Stimulated activated CD4-positive, alpha-beta T cell treated with anti-CD3 and anti-CD28 coated beads, TNF-alpha, amount 100 ng/mL, for 48 hours (primary cell): ENCODE data around the gene ACSL4.
A peak's percentile ranks its signal among the peaks of the same experiment; 100 is the strongest.
"Not testable (repeated sequence)": the region's sequence is repeated elsewhere in the genome, so short reads cannot be mapped to it uniquely, and the experiment has no call there.

Experiments used
- DNase-seq, 3 donors: peaks; one replicate each; pipeline ENCODE4 v3.0.0-alpha.2; 2020; ENCODE audit warnings: low read depth in 3 of 3

Gene ACSL4

GRCh38 chrX:109732807-109733612 is at the start of gene ACSL4:
Gene ACSL4, minus strand, starts transcription at chrX:109733257. Its CDS starts 49,894 bp downstream, at chrX:109683363.
- peak; percentile 60 to 75 (median 62) for DNase-seq

GRCh38 chrX:109777749-109778148 is 44.7 kb upstream of the ACSL4 start:
- no peak for DNase-seq

GRCh38 chrX:109776986-109777385 is 43.9 kb upstream of the ACSL4 start:
- DNase-seq: no peak

GRCh38 chrX:109776432-109776831 is 43.4 kb upstream of the ACSL4 start:
- no peak for DNase-seq

GRCh38 chrX:109775386-109775785 is 42.3 kb upstream of the ACSL4 start:
- DNase-seq: no peak

- no peak for DNase-seq
These were observed 41.6 kb upstream of the ACSL4 start for GRCh38 chrX:109774706-109775105.

GRCh38 chrX:109774136-109774535 is 41.1 kb upstream of the ACSL4 start:
- no peak for DNase-seq

- no peak for DNase-seq
These were observed 40.3 kb upstream of the ACSL4 start for GRCh38 chrX:109773374-109773773.

GRCh38 chrX:109770780-109771179 is 37.7 kb upstream of the ACSL4 start:
- DNase-seq: no peak

GRCh38 chrX:109760922-109761250 is 27.8 kb upstream of the ACSL4 start:
- no peak for DNase-seq

GRCh38 chrX:109760209-109760921 is 27.3 kb upstream of the ACSL4 start:
- no peak for DNase-seq

- DNase-seq: no peak
These were observed 20.2 kb upstream of the ACSL4 start for GRCh38 chrX:109753256-109753655.

GRCh38 chrX:109751698-109752097 is 18.6 kb upstream of the ACSL4 start:
- DNase-seq: no peak

- no peak for DNase-seq
These were observed 16.1 kb upstream of the ACSL4 start for GRCh38 chrX:109749207-109749606.

- no peak for DNase-seq
These were observed 14.6 kb upstream of the ACSL4 start for GRCh38 chrX:109747681-109748080.

- DNase-seq: no peak
These were observed 9.7 kb upstream of the ACSL4 start for GRCh38 chrX:109742722-109743121.

- DNase-seq: not testable (repeated sequence)
These were observed 7.8 kb upstream of the ACSL4 start for GRCh38 chrX:109740896-109741295.

GRCh38 chrX:109740433-109740809 is 7.4 kb upstream of the ACSL4 start:
- no peak for DNase-seq

- no peak for DNase-seq
These were observed 6.8 kb upstream of the ACSL4 start for GRCh38 chrX:109739625-109740432.

- DNase-seq: no peak
These were observed 2.2 kb upstream of the ACSL4 start for GRCh38 chrX:109735202-109735744.

- no peak for DNase-seq
These were observed 591 bp upstream of the ACSL4 start for GRCh38 chrX:109733613-109734083.
